Mesenteric fat pad (tissue), 1 donor: ENCODE results near the gene LRRFIP1. TPM values are rescaled to one million over a fixed set of nuclear protein-coding genes. Genes with fewer than 3 reads are reported as not detected.

ENCODE experiments used
- DNase-seq: peaks from one replicate; pipeline ENCODE4 v3.0.0-alpha.2; 2020; ENCODE audit warnings: low spot score
- total RNA-seq: library from RNA; stranded (reverse); fragmentation: NEBNext Ultra II Directional; extraction: Animal tissue kit (Norgen Biotek cat#: 25700); gene quantifications from one replicate; pipeline ENCODE4 v1.2.1, GENCODE V29; 2021
- donor health status: DM: yes; HTN: yes; CAD: no.

Gene LRRFIP1
- total RNA-seq, 1 donor from 2014 or later: 144 TPM

GRCh38 chr2:237638176-237638575 is 10.8 kb downstream of the LRRFIP1 start:
- peak; percentile 37 for DNase-seq

DNA sequence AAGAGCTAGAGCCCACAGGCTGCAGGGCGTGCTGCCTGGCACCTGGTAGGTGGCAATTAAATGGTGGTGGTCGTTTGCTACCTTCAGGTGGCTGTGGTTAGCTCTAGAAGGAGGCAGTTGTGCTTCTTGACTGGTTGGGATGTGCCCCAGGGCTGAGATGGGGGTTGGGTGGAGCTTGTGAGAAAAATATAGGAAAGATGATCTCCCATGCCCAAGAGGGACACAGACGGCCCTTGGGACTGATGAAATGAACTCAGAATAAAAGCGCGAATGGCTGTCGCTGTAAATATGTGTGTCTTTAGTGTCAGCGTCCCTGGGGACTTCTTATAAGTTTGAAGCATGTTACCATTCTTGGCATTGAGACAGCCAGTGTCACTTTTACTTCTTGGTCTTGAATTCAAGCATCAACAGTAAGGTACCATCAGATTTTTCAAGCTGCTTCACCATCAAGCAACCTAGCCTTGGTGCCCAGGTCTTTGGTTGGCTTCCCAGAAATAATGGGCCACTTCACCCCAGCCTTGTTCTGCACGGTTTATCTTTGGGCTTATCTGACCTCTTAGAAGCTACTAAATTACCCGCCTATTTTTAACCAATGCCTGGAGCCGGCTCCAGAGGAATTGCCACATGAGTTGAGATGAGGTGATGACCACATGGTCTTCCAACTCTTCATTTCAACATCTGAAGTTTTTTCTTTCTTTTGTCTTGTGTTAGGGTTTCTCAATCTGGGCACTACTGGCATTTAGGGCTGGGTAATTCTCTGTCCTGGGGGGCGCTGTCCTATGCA is 11.9 kb downstream of the LRRFIP1 start:
- peak; percentile 62 for DNase-seq

DNA sequence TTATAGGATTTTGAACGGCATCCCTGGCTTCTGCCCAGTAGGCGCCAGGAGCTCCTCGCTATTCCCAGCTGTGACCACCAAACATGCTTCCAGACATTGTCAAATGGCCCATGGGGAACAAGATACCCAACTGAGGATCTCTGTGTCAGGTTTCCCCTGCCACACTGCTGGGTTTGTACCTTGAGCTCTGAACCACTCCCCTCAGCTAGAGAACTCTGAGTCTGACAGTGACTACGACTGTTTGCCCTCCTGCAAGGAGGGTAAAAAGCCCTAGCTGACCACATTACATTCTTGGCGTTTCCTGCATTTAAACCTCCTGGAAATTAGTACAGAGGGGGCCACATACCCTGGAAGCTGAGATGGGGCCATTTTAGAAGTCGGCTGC is 12.4 kb downstream of the LRRFIP1 start:
- peak; percentile 30 for DNase-seq

DNA sequence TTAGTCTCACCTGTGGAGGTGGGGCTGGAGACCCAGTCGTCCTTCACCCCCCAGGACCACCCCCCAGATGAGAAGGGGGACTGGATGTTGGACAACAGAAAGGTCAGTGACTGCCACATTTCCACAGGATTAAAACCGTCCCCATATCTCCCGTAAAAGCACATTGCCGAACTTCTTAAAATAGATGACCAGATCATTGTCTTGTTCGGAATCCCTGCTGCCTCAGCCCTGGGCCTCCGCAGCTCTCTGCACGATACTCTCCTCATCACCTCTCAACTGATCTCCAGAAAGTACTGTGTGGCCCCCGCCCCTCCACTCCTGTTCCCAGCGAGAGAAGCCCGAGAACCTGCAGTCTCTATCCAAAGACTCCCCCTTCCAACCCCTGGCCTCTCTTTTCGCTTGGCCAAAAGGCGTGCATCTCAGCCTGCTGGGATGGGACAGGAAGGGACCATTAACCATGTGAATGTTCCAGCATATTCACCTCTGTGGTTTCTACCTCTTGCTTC is 13.2 kb downstream of the LRRFIP1 start:
- DNase-seq: no peak

- DNase-seq: no peak
Observed at GRCh38 chr2:237642038-237642734, 14.8 kb downstream of the LRRFIP1 start.

DNA sequence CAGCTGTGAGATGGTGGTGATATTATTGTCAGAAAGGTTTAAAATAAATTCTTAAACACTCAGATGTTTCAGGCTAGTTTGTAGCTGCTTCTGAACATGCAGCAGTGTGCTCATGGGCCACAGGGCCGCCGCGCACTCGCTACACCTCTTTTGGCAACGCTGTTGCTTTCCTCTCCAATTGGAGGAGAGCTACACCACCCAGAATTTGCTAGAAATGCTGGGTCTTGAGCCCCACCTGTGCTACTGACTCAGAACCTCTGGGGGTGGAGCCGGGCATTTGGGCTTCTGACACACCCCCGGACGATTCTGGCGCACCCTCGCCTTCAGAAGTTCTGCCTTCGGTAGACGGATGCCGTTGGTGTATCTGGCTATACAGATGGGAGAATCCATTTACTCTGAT is 15.7 kb downstream of the LRRFIP1 start:
- DNase-seq: no peak

GRCh38 chr2:237643582-237644380 is 16.4 kb downstream of the LRRFIP1 start:
- no peak for DNase-seq

GRCh38 chr2:237644381-237644703 is 17.0 kb downstream of the LRRFIP1 start:
- no peak for DNase-seq

DNA sequence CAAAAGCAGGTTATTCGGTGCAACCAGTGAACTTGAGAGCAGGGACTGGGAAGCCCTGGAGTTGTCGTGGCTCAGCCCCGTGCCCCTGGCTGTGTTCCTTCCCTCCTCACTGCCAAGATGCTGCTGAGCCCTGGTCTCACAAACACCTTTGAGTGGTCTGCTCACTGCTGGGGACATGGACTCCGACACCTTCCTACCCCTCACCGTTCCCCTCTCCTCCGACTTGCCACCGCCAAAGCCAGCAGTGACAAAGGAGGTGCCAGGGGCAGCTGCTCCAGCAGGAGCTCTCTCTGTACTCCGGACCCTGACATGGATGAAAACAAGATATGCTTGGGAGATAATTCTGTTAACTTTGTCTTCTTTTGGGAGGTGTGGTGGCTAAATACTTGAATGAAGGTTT is 17.9 kb downstream of the LRRFIP1 start:
- DNase-seq: no peak

DNA sequence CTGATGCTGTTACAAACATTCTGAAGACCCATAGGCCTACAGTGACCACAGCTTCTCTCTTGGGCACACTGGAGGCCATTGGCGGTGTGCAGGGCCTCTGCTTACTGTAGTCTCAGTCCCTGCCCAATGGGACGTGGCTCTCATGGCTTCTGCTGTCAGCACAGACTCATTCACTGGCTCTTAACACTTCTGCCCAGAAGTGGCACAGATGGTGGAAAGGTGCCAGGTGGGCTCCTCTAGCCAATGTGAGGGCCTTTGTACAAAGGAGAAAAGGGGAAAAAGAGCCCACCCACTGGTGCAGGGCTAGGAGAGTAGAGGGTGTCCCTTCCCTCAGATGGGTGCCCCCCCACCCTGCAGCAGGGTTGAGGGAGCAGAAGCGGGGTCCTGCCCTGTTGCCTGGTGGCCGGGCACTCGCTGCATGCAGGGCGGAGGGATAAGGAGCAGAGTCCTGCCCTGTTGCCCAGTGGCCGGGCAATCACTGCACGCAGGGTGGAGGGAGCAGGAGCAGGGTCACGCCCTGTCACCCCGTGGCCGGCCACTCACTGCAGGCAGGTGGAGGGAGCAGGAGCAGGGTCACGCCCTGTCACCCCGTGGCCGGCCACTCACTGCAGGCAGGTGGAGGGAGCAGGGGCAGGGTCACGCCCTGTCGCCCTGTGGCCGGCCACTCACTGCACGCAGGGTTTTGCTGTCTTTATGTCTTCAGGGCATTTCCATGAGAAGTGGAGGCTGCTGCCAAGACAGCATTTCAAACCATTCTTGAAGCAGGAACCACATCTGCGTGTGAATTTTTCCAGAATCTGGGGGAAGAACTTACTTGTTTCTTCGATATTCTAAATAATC is 20.0 kb downstream of the LRRFIP1 start:
- no peak for DNase-seq

GRCh38 chr2:237648016-237648381 is 20.6 kb downstream of the LRRFIP1 start:
- no peak for DNase-seq

GRCh38 chr2:237649541-237650454 is 22.4 kb downstream of the LRRFIP1 start:
- DNase-seq: peak; percentile 84

DNA sequence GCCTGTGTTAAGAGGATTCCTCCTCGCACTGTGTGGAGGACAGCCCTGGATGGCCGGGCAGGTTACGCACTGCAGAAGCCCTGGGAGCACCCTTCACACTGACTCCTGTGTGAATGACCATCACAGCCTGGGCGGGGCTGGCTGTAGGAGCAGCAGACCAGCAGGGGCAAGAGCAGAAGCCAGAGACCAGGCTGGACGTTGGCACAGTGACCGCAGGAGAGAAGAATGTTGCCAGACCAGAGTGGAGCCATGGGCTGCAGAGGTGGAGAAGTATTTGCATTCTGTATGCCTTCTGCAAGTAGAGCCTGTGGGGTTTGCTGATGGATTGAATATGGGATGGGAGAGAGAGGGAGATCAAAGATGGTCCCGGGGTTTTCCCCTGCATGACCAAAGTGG is 23.1 kb downstream of the LRRFIP1 start:
- no peak for DNase-seq

DNA sequence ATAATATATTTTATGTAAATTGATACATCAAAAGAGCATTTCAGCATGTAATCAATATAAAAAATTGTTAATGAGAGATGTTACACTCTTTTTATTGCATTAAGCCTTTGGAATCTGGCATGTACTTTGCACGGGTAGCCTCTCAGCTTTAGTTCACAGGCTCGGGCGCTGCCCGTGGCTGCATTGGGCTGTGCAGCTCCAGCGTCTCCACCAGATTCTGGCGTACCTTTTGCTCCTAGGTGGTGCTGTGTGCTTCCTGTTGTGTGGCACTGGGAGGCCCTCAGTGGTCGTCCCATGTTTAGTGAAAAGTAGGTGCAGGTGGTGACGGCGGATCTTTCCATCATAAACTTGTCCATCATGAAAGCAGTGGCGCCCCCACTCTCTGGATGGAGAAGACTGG is 24.4 kb downstream of the LRRFIP1 start:
- DNase-seq: peak; percentile 55

- DNase-seq: no peak
Observed at GRCh38 chr2:237652181-237652580, 24.8 kb downstream of the LRRFIP1 start.

GRCh38 chr2:237652854-237653253 is 25.5 kb downstream of the LRRFIP1 start:
- no peak for DNase-seq

DNA sequence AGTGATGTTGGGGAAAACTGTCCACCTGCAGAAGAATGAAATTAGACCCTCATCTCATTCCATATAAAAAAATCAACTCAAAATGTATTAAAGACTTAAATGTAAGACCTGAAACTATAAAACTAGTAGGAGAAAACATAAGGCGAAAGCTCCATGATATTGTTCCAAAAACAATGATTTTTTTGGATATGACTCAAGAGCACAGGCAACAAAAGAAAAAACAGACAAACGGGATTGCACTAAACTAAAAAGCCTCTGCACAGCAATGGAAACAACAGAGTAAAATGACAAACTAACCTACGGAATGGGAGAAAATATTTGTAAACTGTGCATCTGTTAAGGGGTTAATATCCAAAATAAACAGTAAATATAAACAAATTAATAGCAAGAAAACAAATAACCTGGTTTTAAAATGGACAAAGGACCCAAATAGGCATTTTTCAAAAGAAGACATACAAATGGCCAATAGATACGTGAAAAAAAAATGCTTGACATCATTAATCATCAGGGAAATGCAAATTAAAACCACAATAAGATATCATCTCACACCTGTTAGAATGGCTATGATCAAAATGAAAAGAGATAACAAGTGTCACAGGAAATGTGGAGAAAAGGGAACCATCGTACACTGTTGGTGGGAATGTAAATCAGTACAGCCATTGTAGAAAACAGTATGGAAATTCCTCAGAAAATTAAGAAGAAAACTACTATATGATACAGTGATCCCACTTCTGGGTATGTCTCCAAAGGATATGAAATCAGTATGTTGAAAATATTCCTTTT is 26.6 kb downstream of the LRRFIP1 start:
- no peak for DNase-seq

DNA sequence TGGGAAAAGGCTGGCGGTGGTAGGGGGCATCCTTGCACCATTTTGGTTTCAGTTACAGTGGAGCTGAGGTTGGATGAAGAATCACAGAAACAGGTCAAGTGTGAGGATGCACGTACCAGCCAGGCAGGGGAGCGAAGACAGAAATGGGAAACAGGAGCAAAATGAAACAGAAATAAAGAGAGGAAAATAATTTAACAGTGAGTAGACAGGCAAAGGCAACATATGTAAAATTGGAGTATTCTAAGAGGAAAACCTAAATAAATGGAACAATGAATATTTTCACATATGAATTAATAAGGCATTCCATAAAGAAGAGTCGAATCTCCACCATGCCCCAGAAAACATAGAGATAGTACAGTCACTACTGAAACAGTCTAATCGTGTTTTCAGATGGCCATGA is 29.7 kb downstream of the LRRFIP1 start:
- DNase-seq: no peak

GRCh38 chr2:237660381-237660900 is 33.1 kb downstream of the LRRFIP1 start:
- no peak for DNase-seq
